SU-DHL-6 (cell line): ENCODE results near the gene TMEM38B.

Source experiments
- EZH2phosphoT487 ChIP-seq: fragments of 200-600 bp; sonication (generic), shearing (Covaris generic); conservative IDR thresholded peaks from 2 replicates; pipeline ENCODE4 v1.6.1; 2018; ENCODE audit warnings: mild to moderate bottlenecking, antibody characterized with exemption, low read length, moderate library complexity, mixed read lengths
- TF ChIP-seq, protein P1 (sequence below): fragments of 200-600 bp; sonication (generic); IDR thresholded peaks from one replicate; pipeline ENCODE4 v1.5.1; 2017; ENCODE audit warnings: antibody characterized with exemption, mild to moderate bottlenecking, low read length, moderate library complexity; ENCODE audit not compliant: insufficient read depth, poor library complexity, severe bottlenecking

- TF ChIP-seq, protein P1, sequence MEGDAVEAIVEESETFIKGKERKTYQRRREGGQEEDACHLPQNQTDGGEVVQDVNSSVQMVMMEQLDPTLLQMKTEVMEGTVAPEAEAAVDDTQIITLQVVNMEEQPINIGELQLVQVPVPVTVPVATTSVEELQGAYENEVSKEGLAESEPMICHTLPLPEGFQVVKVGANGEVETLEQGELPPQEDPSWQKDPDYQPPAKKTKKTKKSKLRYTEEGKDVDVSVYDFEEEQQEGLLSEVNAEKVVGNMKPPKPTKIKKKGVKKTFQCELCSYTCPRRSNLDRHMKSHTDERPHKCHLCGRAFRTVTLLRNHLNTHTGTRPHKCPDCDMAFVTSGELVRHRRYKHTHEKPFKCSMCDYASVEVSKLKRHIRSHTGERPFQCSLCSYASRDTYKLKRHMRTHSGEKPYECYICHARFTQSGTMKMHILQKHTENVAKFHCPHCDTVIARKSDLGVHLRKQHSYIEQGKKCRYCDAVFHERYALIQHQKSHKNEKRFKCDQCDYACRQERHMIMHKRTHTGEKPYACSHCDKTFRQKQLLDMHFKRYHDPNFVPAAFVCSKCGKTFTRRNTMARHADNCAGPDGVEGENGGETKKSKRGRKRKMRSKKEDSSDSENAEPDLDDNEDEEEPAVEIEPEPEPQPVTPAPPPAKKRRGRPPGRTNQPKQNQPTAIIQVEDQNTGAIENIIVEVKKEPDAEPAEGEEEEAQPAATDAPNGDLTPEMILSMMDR: no peak
- TF ChIP-seq EZH2phosphoT487: no peak
These were observed 26.5 kb upstream of the TMEM38B start for GRCh38 chr9:105667867-105668266.
